GM18499 (cell line): ENCODE results near the gene MLST8.

Source experiments
- ATAC-seq: cut with Tn5 transposase; IDR thresholded peaks from one replicate; pipeline ENCODE4 v1.9.1; 2021; ENCODE audit warnings: moderate number of reproducible peaks; ENCODE audit not compliant: insufficient read depth, unreplicated experiment

MLST8 gene

GRCh38 chr16:2228161-2228824 lies 23.0 kb downstream of the MLST8 start:
- no peak for ATAC-seq

DNA sequence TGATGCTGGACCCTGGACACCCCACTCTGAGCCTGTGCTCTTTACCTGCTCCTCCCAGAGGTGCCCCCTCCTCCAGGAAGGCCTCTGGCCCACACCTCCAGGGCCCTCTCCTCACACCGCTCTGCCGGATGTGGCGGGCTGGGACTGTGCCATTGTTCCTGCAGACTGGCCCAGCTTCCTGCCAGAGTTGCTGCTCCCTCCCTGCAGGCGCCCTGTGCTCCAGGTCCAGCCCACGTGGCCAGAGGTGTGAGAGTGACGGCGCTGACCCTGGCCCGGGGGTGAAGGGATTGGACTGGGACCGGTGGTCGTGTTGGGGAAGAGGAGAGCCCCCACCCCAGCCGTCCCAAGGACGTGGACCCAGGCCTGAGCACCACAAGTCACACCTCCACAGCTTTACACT lies 23.8 kb downstream of the MLST8 start:
- no peak for ATAC-seq

- no peak for ATAC-seq
Measured at GRCh38 chr16:2229632-2230250, 24.5 kb downstream of the MLST8 start.

- no peak for ATAC-seq
Measured at GRCh38 chr16:2230376-2230775, 25.1 kb downstream of the MLST8 start.

GRCh38 chr16:2231016-2231931 lies 26.0 kb downstream of the MLST8 start:
- ATAC-seq = no peak

DNA sequence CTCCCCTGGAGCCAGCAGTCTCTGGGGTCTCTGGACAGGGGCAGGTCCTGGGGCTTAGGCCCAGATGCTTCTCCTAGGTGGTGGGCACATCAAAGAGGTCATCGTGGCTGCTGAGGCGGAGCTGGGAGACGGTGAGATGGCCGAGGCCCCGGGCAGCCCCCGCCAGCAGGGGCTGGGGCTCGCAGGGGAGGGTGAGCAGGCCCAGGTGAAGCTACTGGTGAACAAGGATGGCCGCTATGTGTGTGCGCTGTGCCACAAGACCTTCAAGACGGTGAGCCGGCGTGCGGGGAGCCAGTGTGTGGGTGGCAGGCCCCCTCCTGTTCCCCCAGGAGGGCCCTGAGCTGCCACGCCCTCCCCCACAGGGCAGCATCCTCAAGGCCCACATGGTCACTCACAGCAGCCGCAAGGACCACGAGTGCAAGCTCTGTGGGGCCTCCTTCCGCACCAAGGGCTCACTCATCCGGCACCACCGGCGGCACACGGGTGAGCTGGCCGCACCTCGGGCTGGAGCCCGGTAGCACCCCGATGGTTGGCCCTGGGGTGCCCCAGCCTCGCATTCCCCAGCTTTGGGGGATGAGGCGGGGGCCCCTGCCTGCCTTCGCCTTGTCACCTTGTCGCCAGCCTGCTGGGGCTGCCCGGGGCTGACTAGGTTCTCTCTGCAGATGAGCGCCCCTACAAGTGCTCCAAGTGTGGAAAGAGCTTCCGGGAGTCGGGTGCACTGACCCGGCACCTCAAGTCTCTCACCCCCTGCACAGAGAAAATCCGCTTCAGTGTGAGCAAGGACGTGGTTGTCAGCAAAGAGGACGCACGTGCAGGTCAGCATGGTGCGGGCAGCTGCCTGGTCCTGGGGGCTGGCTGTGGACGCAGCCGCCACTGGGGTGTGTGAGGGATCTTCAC lies 27.1 kb downstream of the MLST8 start:
- no peak for ATAC-seq

DNA sequence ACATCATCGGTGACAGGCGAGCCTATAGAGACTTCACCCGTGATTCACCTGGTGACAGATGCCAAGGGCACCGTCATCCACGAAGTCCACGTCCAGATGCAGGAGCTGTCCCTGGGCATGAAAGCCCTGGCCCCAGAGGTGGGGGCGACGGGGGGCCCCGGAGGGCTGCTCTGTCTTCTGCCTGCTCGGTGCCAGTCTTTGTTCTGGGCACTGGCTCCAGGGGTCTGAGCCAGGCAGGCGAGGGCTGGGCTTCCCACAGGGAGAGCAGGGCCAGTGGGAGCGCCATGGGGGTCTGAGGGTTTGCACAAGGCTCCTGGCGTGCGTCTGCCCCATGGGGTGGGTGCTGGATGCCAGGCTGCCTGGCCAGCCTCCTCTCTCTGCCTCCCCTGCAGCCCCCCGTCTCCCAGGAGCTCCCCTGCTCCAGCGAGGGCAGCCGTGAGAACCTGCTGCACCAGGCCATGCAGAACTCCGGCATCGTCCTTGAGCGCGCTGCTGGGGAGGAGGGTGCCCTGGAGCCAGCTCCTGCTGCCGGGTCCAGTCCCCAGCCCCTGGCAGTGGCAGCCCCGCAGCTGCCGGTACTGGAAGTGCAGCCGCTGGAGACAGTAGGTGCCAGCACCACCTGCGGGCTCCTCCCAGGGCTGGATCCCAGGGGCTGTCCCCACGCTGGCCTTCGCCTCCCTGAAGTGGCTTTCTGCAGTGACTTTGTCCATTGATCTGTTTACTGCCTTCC lies 28.0 kb downstream of the MLST8 start:
- ATAC-seq = no peak

- no peak for ATAC-seq
Measured at GRCh38 chr16:2233872-2234812, 28.9 kb downstream of the MLST8 start.

GRCh38 chr16:2234813-2235170 lies 29.5 kb downstream of the MLST8 start:
- no peak for ATAC-seq

DNA sequence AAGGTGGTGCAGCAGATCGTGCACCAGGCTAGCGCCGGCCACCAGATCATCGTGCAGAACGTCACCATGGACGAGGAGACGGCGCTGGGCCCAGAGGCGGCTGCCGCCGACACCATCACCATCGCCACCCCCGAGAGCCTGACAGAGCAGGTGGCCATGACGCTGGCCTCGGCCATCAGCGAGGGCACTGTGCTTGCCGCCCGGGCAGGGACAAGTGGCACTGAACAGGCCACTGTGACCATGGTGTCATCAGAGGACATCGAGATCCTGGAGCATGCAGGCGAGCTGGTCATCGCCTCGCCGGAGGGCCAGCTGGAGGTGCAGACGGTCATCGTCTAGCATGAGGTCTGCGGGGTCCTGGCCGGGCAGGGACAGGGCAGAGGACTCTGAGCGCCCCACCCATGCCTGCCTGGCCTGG lies 30.0 kb downstream of the MLST8 start:
- no peak for ATAC-seq

GRCh38 chr16:2235695-2236336 lies 30.6 kb downstream of the MLST8 start:
- no peak for ATAC-seq

DNA sequence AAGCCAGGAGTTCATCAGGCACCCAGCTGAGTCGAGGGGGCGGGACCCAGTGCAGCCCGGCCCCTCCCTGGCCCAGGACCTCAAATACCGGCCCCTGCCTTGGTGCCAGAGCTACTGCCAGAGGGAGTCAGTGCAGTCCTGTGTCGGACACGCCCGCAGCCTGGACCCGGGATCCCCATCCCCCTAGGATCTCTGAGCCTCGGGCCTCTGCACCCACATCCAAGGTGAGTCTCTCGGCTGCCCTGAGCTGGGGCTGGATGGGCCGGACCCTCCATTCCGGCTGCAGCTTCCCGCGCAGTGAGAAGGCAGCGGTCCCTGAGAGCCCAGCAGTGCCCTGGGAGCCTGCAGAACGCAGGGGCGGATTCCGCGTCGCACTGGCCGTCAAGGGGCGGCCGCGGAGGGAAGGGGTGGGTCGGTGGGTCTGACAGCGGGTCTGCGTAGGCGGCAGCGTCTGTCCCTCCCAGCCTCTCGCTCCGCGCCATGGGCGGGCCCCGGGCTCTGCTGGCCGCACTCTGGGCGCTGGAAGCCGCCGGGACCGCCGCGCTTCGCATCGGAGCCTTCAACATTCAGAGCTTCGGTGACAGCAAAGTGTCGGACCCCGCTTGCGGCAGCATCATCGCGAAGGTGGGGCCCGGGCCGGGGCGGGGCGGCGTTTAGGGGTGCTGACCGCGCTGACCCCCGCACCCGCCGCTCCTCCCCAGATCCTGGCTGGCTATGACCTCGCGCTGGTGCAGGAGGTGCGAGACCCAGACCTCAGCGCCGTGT lies 31.3 kb downstream of the MLST8 start, which contains the start of gene DNASE1L2:
DNASE1L2 (plus strand) TSS at position 108 of the 765 bp plus-strand sequence; CDS start at position 481, 373 bp downstream.
- no peak for ATAC-seq

DNA sequence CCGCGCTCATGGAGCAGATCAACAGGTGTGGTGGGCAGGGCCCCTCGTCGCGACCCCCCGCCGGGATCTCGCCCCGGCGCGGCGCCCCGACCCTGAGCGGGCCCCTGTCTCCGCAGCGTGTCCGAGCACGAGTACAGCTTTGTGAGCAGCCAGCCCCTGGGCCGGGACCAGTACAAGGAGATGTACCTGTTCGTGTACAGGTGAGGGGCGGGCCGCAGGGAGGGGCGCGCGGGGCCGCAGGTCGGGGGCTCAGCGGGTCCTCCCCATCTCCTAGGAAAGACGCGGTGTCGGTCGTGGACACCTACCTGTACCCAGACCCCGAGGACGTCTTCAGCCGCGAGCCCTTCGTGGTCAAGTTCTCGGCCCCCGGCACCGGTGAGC lies 31.8 kb downstream of the MLST8 start:
- no peak for ATAC-seq

DNA sequence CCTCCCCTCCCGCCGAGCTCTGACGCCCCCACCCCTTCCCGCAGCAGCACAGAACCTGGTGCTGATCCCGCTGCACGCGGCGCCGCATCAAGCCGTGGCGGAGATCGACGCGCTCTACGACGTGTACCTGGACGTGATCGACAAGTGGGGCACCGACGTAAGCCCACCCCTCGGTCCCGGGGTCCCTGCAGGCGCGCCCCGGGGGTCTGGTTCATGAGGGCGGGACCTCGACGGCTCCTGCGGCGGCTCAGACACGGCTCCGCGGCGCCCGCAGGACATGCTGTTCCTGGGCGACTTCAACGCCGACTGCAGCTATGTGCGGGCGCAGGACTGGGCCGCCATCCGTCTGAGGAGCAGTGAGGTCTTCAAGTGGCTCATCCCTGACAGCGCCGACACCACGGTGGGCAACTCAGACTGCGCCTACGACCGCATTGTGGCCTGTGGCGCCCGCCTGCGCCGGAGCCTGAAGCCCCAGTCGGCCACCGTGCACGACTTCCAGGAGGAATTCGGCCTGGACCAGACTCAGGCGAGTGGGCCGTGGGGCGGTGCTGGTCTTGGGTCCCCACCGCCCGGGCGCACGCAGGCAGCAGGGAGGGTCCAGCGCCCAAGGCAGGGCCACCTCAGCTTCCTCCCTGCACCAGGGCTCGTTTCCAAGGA lies 32.4 kb downstream of the MLST8 start:
- no peak for ATAC-seq

DNA sequence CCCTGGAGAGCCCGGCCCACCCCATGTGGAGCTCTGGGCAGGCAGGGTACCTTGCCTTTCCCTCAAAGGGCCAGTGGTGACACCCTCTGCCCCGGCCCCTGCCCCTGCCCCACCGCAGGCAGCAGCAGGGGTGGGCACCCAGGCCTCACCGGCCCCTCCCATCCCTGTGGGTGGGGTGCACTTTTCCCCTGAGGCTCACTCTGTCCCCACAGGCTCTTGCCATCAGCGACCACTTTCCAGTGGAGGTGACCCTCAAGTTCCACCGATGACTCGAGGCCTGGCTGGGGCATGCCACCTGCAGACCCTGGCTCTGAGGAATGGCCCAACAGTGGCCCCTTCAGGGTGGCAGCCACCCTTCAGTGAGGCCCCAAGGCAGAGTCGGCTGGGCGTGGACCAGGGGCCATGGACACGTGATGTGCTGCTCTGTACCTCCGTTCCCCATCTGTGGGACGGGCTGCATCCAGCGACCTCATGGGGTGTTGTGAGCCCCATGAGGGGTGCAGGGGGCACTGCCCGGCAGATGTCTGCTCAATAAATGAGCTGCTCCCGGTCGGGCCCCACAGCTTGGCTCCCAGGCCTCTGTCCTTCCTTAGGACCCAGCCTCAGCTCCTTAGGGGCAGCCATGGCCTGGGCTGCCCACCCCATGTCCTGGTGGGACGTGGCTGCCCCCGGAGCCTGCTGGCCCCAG lies 33.0 kb downstream of the MLST8 start:
- no peak for ATAC-seq
